HL-60/S4 treated with retinoic acid at 250 ng/mL for 4 days and 3 days (cell line): Measurements from ENCODE around the gene DMD.

Source experiments
- in situ Hi-C: fragments of 300-500 bp; cut with MboI; formaldehyde crosslinking; loops from 2 replicates; pipeline ENCODE4 v1.7.0; 2022; ENCODE audit warnings: low sequenced_read_pairs

Gene DMD

DNA sequence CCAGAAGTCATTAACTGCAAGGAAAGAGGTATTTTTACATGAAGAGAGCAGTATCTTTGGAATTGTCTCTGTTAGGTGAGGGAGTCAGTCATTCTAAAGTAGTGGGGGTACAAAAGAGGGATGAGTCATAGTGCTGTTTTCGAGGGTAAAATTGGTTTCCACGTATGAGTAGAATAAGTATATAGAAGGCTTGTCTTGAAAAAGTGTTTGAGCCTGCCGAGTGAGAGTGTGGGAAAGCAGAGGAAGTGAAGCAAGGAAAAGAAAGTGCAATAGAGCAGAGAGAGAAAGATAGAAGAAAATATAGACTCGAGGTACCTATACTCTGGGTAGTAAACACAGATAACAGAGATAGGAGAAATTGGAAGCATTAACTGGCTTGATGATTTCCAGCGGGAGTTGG, 696.4 kb downstream of the DMD start:
- in situ Hi-C loops = no loop called here

DNA sequence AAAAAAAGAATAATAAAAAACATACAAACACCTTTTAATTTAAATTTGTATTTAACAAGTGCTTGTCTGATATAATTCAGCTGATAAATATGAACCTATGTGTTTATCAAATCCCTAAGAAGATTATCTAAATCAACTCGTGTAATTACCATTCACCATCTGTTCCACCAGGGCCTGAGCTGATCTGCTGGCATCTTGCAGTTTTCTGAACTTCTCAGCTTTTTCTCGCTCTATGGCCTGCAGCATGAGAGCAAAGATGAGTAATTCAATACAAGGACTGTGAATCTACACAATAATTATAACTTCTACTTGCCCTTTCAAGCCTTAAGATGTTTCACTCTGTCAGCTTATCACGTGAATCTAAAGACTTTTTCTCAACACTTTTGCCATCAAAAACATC, 709.7 kb downstream of the DMD start:
- in situ Hi-C loops = no loop called here

DNA sequence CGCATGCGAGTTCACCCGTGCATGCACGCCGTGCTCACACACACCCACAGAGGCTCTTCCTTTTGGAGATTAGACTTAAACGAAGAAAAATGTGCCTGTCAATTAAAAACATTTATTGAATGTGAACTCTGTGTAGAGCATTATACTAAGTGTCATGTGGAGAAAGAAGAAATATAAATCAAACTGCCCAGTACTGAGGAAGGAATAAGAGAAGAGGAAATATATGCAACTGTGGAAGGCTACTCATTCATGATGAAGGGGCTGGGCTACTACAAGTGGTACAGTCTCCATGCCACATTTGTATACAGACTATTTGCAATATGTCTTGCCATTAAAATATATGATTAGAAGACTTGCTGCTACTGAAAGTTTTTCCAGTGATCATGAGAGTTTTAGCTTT, 714.7 kb downstream of the DMD start:
- in situ Hi-C loops = no loop called here

DNA sequence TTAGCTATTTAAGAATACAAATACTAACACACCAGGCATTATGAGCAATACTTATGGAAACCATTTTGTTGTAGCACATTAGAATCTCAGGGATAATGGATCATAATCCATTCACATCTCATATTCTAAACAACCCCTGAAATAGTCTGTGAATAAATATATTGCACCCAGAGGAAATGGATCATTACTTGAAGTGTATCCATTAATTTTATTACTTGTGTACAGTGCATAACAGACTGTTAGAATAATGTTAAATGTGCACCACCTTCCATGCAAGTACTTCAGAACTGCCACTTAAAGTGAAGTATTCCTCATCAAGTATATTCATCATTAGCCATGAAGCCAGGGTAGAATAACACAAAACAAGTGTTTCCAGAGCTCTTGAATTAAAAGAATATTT, 715.5 kb downstream of the DMD start:
- in situ Hi-C loops = no loop called here

DNA sequence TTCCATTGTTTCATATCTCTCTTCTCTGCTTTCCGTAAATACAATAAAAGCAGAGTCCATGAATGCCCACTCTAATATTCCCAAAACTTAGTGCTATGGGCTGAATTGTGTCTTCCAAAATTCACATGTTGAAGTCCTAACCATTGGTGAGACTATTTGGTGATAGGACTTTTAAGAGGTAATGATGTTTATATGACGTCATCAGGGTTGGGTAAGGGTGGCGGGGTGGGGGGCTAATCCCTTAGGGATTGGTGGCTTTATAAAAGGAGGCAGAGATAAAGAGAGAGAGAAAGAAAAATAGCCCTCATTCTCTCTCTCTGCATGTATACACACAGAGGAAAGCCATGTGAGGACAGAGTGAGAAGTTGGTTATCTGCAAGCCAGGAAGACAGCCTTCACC, 722.2 kb downstream of the DMD start:
- in situ Hi-C loops = no loop called here

DNA sequence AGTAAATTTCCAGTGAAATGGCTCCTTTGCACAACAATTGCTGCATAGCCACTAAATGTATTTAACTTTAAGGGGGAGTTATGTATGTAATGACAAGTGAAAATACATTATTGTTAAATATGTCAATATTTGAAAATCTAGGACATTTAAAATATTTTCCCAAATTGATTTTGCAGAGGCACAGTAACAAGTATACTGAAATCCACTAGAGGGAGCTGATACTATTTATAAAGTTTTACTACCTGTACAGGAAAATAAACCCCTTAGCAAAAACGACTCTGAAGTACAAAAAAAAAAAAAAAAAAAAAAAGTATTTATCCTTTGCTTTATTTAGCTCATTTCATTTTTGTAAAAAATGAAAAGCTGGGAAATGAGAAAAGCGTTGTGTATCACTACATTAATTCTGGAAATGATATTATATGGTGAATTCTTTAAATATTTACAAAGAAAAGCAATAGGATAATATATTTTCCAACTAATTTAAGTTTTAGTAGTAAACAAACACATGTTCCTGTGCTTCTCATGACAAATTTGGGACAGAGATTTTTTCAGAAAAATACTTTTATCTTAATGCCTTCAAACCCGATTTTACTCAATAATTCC, 727.7 kb downstream of the DMD start:
- in situ Hi-C loops = no loop called here

DNA sequence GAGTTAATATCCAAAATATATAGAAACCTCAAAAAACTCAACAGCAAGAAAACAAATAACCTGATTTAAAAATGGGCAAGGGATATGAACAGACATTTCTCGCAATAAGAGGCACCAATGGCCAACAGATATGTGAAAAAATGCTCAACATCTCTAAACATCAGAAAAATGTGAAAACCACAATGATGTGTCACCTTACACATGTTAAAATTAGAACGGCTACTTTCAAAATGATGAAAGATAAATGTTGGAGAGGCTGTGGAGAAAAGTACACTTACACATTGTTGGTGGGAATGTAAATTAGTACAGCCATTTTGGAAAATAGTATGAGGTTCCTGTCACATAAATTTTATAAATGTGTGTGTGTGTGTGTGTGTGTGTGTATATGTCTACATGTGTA, 731.3 kb downstream of the DMD start:
- in situ Hi-C loops = no loop called here

DNA sequence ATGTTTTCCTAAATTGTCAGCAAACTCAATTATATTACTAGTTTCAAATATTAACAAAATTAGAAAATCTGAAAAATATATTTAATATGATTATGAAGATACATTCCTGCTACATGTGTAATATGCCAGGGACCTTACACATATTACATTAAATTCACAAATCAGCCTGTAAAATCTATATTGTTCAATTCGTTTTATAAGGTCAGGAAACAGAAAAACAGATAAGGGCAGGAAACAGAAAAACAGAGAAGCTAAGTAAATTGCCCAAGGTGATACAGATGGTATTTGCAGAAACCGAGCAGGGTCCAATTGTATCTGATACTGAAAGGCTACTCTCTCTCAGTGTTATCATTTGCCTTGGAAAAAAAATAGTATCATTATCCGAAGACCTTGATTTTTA, 739.0 kb downstream of the DMD start:
- in situ Hi-C loops = no loop called here

DNA sequence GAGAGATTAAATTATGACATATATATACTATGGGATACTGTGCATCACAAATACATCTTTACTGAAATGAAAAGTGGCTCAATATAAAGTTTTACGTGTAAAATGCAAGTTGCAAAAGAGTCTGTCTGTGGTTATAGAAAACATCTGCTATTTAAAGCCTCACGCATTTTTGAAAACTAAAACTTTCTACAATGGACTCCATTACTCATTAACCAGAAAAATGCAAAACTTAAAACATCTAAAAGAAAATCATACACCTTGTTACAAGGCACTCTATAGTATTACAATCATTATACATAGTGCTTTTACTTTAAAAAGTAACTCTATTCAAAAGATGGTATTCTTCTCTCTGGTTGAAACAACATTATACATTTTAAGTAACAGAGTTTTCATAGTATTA, 755.6 kb downstream of the DMD start:
- in situ Hi-C loops = no loop called here

DNA sequence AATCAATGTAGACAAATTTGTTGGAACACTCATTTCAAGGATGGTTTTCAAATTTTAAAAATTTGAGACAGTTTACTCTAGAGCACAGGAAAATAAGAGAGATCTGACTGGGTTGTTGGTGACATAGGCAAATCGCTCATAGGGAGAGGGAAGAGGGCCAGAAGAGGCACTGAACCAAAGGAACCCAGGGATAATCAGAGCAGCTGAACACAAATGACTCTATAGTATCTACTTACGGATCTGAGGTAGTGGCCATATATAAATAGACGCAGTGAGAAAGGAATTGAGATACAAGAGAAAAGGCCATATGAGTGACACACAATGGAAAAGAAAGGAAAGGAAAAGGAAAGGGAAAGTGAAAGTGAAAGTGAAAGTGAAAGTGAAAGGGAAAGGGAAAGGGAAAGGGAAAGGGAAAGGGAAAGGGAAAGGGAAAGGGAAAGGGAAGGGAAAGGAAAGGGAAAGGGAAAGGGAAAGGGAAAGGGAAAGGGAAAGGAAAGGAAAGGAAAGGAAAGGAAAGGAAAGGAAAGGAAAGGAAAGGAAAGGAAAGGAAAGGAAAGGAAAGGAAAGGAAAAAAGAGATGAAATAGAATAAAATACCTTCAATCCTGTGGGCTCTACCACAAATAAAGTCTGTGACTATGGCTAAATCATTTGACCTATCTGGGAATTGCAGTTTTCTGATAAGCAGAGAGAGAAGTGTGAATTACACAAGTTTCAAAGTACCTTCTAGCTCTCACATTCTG, 759.2 kb downstream of the DMD start:
- in situ Hi-C loops = no loop called here

DNA sequence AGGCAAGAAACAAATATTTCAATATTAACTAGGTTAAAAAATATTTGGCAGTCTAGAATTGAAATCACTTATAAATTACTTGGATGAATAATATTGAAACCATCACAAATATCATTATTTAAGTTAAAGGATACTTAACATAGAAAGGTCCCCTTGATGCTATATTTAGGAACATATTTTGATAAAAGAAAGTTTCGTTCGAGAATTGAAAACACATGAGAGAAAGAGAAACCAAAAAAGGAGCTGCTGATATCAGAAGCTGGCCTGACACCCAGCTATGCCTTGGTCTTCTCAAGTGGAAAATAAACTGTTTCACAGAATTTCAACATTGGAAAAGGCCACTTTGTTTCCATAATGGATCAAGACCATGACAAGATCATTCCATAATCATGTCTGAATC, 762.4 kb downstream of the DMD start:
- in situ Hi-C loops = no loop called here

DNA sequence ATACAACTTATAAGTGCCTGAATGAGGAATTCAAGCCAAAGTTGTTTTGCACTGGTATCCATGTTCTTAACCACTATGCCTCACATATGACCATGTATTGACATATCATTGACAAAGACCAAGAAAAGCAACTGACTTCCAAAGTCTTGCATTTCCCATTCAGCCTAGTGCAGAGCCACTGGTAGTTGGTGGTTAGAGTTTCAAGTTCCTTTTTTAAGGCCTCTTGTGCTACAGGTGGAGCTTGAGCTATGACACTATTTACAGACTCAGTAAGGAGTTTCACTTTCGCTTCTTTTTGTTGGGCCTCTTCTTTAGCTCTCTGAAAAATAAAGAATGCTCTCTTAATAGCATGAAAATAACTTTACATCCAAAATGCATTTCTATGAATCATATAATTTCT, 763.0 kb downstream of the DMD start:
- in situ Hi-C loops = no loop called here

DNA sequence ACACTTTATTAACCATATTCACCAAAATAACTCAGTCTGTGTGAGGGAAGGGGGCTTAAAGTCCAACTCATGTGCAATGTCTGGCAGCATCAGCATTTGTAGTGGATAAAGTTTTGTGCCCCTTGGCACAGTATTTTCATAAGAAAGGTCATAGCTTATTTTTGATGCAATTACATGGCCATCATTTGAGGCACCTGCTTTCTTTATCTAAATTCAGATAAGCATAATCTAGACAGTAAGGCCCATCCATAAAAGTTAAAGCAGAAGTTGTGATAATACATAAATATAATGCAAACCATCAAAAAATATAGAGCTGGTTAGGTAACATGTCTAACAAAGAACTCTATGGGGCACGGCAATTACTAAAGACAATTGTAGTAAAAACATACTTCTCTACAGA, 763.7 kb downstream of the DMD start:
- in situ Hi-C loops = no loop called here

DNA sequence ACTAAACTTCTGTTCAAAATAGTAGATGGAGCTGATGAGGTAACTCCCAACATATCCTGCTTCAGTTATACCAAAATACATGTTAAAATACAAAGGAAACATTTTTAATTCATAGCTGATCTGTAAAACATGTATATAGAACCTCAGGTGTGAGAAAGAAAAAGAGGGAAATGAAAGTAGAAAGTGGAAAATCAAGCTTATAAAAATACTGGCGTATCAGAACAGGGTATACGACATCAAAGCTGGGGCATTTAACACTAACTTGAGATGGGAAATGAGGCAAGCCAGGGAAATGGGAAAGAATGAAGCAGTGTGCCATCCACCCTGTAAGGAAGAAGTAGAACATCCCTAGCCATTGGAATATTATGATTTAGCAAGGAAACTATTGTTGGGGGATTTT, 767.5 kb downstream of the DMD start:
- in situ Hi-C loops = no loop called here

DNA sequence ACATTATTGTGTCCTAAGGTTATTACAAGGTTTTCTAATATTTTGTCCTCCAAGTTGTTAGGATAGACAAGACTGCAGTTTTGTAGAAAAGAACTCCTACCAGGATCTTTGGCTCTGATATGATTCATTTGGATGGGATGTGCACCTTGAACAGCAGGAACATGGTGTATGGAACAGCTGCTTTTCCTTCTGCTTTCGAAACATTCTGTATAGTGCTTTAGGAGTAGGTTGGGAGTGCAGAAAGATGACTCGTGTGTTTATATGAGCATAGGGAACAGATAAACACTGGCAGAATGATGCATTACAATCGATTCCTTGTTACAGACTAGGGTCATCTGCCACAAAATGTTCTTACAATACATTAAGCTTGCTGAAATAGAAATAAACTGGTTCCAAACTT, 790.1 kb downstream of the DMD start:
- in situ Hi-C loops = no loop called here

DNA sequence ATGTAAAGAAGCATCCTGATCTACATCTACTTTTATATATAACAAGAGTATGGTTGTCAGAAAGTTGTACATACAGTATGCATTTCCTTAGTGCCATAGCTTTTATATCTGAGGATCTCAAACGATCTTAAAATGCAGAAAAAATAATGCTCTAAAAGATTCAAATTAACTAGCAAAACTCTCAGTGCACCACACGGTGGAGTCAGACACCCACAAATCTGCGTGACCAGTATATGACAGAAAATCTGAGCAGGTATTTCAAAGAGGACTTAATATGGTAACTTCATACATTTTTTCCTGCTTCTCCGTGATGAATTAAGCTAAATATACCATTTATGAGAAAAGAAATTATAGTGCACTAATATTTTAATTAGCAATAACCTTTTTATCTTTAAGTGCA, 803.0 kb downstream of the DMD start:
- in situ Hi-C loops = no loop called here

DNA sequence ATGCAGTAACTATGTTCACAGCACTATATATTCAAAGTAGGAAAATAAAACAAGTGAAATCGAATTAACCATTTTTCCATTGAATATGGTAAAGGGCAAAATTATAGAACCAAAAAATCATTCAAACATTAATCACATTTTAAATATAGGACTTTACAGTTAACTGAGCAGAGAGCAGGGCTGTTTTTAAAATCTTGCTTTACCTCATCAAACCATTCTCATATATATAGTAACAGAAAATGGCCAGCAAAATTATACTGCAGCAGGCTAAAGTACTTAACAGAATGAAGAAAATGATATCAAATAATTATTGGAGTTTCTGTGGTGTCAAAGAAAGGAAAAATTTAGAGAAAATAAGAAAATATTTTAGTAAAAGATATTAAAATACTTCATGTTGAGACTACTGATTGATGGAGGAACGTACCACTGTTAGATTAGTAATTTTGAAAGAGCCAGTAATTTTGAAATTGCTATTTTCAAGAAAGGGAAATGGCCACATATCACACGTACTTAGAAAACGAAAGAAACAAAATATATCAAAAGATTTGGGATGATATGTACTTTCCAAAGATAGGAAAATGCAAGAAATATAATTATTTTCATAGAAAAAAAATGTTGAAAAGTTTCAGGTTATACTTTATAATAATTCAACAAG, 813.7 kb downstream of the DMD start:
- in situ Hi-C loops = no loop called here

DNA sequence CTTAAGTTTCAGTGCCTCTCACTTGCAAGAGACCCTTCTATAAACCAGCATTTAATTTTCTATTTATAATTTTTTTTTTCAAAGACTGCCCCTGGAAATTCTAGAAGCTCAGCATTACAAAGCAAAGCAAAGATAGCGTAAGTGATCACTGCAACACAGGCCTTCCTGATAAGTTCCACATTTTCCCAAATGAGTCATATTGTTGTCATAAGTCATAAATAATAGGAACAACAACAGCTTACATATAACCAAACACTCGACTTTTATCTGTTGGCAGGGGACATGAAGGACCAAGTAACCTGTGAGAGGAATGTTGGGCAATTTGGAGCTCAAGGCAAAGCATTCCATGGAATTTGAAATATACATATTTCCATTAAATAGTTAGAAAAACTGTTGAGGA, 815.5 kb downstream of the DMD start:
- in situ Hi-C loops = no loop called here

DNA sequence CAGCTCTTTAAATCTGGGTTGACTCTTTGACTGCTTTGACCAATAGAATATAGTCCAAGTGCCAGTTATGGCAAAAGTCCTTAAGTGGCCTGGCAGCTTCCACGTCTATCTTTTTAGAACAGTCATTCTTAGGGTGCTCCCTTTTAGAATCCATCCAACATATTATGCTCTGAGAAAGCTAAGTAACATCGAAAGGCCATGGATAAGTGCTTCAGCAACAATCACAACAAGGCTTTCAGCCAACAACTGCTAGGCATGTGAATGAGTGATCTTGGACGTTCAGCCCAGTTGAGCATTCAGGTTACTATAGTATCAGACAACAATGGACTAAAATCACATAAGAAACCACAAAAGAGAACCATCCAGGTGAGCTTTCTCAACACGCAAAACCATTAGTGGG, 818.7 kb downstream of the DMD start:
- in situ Hi-C loops = no loop called here

DNA sequence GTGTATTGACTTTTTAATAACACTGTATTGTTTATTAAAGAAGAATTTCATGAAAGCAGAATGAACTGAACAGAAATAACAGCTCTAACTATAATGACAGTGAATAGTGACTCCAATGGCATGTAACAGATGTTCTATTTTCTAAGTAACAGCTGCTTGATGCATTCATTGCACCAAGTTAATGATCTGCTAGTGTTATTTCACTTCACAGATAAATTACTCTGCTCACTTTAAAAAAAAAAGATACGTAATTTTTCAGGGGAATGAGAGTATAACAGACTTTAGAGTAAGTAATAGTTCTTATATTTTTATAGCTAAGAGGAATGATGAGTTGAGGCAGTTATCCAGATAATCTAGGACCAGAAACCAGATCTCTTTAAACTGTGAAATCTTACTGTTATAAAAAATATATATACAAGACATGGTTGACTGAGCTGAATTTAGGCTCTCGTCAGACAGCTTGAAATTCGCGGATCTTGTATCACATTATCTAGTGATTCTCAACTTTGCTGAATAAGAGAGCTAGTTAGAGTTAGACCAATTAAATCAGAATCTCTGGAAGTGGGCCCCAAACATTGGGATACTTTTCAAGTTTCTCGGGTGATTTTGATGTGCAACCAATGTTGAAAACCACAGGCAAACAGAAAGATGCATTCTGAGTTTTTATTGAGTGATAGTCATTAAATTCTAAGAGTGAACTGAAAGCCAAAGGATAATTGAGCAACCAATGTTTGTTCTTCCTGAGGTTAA, 840.7 kb downstream of the DMD start:
- in situ Hi-C loops = no loop called here

DNA sequence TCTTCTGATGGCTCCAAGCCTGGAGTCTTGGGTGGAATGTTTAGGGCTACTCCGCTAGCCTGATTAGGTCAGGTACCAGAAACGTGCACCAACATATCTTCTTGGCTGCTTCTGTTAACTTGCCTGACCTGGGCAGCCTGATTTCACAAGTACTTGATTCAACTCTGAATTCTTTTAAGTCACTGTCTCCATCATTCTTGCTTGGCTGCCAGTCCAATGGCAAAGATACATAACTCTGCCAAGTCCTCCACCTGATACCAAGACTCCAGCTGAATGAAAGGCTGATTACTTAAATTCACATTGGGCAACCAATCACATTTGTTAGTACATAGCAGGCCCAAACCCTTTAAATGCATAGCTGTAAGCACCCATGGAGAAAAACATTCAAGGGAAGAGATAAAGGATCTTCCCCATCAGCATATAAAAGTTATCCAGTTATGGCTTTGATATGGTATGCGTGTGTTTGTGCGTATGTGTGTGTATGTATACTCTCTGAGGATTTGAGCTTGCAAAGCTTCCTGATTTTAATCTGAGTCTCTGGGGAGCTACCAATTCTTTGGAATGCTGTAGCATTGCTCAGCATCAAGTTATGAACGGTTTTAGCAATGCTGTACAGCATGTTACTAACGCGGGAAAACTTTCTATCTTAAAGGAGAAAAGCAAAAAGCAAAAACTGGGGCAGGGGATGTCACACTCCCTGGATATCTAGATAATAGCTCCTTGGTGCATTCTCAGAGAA, 917.2 kb downstream of the DMD start:
- in situ Hi-C loops = no loop called here
